NT2/D1 (cell line): Measurements from ENCODE around the gene LRCH1.

ENCODE experiments used
- YY1 ChIP-seq: IDR thresholded peaks from 2 replicates; pipeline ENCODE4 v1.6.1; 2011; ENCODE audit not compliant: insufficient read length, insufficient read depth
- ZNF274 ChIP-seq: IDR thresholded peaks from 2 replicates; pipeline ENCODE4 v1.6.1; 2011; ENCODE audit warnings: mild to moderate bottlenecking, low read depth, low read length

DNA sequence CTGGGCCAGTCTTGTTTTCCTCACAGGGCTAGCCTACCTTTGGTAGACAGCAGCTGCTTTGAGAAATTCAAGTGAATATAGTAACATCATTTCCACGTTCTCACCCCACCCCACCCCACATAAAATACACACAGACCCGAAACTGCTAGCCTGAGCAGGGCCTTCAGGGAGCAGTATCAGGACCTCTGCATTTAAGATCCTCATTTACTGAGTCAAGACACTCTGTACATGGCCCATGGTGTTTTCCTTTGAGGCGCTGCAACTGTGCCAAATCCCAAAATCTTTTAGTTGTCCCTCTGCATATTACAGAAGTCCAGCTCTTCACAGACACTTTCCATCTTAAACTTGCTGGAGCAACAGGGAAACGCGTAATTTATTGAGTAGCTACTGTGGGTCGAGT lies 200.9 kb downstream of the LRCH1 start:
- TF ChIP-seq YY1 (no peak), ZNF274 (no peak)
